GM18517 (cell line): ENCODE measurements around the gene COMMD1.
"Not testable (repeated sequence)": the region's sequence is repeated elsewhere in the genome, so short reads cannot be mapped to it uniquely, and the experiment has no call there.

Source experiments
- ATAC-seq: cut with Tn5 transposase; IDR thresholded peaks from one replicate; pipeline ENCODE4 v1.9.1; 2021; ENCODE audit warnings: mild to moderate bottlenecking, moderate library complexity; ENCODE audit not compliant: unreplicated experiment

COMMD1 gene

DNA sequence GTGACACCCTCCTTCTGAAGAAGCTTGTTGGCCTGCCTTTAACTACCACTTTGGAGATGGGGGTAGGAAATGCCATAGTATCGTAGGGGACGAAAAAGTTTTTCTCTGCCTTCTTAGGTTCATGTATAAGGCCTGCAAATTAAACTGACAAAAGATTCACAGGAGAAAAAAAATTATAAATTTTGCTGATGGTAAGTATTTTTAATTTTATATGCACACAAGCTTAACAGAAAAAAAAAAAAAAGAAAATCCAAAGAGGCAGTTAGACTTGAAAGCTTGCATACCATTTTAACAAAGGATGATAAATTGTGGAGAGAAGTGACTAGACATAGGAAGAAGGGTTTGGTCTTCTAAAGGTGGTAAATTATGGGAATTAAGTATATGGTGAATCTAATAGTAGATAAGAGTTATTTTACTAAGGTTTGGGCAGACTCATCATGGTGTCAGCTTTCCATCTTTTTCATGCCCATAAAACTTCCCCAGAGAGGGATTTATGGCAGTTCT is 227.9 kb downstream of the COMMD1 start:
- no peak for ATAC-seq

DNA sequence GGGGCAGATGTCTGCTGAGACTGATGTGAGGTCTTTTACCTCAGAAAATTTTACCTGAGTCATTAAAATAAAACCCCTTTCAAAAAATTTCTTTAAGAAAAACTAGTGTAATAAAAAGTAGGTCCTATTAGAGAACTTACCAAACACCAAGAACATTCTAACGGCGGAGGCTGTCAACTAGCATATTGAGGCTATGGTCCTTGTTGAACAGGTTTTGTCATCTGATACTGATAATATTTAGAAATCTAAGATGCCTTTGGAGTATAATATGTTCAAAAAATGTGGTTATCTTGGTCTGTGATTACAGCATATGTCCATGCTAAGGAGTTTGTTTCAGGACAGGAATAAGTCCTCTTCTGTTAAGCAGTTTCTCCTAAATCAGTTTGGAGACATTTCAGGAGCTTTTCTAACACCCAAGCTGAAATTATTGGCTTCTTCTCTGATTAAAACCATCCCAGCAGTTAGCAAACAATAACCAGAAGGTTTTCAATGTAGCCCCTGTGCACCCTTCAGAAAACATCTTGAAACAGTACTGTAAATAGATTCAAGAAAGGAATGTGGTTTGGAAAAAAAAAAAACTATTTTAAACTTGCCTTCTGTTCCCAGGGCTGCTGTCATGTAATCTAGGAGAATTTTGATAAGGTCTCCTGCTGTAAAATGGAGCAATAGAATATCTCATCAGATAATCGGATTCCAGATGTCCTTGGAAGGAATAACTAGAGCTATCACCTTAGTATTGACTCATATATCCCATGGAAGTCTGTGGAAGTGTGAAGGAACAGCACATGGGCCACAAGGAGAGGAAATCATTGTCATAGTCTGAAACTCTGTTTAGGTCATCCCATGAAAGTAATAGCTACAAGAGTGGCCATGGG is 231.7 kb downstream of the COMMD1 start:
- ATAC-seq: no peak

DNA sequence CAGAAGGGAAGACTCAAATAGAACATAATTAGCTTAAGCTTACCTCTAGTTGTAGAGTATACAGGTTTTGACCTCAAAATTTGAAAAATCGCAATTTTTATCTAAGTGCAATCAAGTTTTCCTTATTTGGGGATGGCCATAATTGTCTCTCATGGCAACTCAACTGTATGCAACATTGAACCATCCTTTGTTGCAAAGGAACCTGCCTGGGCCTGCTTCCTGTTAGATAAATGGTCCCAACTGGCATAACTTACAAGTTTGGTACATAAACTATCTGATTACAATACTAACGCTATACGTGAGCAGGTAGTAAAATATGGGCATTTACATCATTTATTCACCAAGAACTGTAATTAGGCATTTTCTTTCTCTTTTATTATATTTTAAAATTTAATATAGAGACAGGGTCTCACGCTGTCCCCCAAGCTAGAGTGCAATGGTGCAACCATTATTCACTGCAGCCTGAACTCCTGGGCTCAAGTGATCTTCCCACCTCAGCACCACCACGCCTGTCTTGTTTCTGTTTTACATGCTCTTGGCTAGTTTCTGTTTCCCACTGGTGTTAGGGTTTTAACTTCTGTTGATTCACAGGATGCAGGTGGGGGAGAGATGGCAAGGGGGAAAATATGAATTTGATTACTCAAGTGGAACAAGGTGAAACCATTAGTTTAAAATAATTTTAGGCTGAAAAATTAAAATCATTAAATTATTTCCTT is 235.1 kb downstream of the COMMD1 start:
- ATAC-seq: peak; percentile 57

DNA sequence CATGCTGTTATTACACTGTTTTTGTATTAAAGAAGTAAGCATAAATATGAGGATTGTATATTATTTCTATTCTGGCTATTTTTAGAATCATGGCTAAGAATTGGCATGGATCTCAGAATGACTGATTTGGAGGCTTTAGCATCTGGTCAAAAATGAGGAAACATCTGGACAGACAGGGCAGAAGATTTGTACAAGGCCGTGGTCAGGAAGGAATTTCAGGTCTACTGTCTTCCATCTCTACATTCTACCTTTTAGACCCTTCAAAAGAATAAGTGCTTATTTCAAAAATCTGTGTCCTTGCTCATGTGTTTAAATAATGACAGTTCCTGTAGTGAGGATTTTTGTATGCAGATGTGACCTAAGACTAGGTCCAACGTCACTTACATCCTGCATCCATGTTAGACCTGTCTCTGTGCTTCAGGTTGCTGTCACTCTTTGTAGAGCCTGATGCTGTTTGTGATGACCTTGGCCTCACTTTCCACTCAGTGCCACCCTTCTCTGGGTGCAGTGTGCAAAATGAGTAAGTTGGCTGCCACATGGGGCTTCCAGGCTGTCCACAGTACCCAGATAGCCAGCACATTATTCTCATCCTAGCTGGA is 235.8 kb downstream of the COMMD1 start:
- ATAC-seq: peak; percentile 31

DNA sequence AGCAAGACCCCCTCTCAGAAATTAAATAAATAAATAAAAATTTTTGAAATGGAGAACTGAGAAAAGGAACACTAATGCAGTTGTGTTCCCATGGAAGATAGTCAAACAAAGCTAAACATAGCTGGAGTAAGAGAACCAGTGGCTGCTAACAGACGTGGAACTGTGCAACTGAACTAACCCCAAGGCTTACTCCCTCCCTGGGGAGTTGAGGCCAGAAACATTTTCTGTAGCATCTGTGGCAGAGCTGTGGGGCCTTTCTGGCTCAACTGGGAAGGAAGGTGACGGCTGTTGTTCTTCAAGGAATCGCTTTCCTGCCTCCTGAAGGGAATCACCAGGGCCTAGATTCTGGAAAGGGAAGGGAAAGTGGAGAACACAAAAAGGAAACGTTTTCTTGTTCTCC is 236.6 kb downstream of the COMMD1 start:
- peak; percentile 39 for ATAC-seq

DNA sequence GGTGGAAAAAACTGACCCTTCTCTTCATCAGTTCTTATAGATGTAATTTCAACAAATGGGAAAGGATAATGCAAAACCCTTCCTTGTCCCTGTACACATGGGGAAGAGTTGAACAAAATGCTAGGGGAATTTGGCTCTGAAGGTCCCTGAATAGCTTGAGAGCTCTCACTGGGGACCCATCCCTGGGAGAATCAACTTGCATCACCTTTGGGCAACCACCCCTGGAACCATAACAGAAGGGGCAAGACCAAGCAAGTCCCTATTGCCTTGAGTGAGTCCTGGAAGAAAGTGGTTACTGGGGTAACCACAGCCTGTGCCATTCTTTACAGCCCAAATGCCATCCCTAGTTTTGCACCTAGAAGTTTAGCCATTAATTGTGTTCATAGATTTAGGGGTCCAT is 238.2 kb downstream of the COMMD1 start:
- ATAC-seq: no peak

DNA sequence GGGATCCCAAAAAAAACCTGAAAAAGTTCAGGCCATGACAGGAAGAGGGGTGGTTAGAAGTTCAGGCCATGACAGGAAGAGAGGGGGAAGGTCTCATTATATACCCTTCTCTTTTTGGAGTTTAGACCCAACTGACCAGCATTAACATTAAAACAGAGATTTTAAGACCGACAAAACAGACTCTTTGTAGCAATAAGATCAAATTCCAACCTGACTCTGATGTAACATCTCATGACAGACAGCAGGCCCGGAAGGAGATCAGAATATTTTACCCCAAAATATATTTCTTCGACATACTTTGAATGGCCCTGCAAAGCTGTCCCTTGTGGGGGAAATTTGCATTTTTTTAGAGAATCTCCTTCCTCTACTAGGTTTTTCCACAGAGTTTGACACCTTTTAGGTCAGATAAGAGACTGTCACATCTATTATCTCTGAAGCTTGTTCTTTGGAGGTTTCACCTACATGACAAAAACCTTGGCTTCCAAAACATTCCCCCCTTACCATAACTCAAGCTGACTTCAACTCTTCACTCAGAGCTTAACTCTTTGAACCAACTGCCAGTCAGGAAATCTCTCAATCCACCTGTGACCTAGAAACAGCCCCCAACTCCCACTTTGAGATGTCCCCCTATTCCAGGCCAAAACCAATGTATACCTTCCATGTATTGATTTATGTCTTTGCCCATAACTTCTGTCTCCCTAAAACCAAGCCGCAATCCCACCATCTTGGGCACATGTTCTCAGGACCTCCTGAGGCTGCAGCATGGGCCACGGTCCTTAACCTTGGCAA is 239.4 kb downstream of the COMMD1 start:
- no peak for ATAC-seq

DNA sequence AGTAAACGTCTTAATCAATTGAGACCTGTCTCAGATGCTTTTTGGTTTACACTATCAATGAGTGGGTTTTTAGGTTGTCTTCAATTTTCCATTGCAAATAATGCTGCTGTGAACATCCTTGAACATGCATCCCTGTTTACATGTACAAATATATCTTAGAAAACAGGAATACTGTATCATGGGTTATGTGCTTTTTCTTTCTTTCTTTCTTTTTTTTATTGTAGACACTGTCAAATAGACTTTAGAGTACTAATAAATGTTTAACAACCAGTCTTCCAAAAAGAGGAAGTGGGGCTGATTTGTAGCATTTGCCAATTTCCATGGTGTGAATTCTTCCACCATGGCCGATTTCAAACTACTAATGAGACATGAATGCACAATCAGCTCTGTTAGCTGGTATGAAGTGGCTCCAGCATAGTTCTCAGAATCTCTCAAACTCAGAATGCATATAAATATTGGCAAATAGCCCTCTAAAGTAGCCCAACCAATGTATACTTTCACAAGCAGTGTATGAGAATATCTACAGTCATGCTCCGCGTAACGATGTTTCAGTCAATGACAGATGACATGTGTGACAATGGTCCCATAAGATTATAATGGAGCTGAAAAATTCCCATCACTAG is 240.1 kb downstream of the COMMD1 start:
- peak; percentile 41 for ATAC-seq

DNA sequence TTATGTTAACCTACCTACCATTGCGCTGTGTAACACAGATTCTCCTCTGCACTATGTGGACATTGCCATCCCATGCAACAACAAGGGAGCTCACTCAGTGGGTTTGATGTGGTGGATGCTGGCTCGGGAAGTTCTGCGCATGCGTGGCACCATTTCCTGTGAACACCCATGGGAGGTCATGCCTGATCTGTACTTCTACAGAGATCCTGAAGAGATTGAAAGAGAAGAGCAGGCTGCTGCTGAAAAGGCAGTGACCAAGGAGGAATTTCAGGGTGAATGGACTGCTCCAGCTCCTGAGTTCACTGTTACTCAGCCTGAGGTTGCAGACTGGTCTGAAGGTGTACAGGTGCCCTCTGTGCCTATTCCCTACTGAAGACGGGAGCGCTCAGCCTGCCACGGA is 241.3 kb downstream of the COMMD1 start:
- ATAC-seq: not testable (repeated sequence)

DNA sequence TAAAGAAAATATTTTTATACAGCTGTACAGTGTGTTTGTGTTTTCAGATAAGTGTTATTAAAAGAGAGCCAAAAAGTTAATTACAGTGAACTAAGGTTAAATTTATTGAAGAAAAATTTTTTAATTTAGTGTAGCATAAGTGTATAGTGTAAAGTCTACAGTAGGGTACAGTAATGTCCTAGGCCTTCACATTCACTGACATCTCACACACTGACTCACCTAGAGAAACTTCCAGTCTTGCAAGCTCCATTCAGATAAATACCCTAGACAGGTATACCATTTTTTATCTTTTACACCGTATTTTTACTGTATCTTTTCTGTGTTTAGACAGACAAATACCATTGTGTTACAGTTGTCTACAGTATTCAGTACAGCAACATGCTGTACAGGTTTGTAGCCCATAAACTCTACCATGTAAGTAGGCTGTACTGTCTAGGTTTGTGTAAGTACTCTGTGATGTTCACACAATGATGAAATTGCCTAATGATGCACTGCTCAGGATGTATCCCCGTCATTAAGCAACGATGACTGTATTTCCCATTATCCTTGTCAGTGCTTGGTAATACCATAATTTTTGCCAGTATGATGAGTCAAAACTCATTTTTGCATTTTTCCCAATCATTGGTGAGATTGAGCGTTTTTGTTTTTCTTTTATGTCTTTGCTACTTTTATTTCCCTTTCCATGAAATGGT is 242.3 kb downstream of the COMMD1 start:
- no peak for ATAC-seq

DNA sequence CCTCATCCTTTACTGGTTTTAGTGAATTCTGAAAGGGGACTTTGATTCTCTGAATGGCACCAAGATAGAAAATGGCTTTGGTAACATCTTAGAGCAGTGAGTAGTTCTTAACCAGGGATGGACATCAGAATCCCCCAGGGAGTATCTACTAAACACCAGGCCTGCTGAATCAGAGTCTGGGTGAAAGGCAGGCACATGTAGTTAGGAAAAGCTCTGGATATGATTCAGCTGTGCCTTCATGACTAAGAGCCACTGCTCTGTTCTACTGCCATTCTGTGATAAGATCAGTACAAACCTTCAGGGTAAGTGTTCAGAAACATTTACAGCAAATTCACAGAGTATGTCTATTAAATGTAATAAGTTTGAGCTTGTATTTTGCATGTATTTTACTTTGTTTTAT is 244.2 kb downstream of the COMMD1 start:
- no peak for ATAC-seq

DNA sequence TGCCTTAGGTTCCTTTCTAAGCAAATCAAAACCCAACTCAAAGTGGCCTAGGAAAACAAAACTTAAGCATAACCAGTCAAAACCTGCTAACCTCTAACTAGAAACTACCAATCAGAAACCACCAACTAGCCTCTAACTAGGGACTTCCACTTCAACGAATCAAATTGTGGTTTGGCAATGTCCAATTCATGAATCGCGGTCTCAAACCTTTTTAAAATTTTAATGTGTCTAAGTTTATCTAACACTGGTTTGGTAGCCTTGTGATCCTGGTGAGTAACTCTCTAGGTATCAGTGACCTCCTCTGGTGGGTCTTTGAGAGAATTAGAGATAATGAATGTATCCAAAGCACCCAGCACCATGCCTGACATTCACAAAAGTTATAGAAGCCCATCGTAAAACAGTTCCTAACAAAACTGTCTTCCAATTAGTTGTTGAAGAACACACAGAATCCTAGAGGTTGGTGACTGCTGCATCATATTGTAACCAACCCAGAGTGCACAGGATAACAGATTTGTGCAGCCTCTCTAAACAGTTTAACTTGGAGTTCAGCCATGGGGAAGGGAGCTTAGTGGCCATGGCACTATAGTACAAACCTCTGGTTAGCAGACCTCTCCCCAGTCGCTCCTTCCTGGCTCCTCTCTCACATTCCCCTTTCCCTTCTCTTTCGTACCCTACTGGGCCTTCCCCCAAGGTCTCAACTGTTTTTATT is 245.3 kb downstream of the COMMD1 start:
- no peak for ATAC-seq

DNA sequence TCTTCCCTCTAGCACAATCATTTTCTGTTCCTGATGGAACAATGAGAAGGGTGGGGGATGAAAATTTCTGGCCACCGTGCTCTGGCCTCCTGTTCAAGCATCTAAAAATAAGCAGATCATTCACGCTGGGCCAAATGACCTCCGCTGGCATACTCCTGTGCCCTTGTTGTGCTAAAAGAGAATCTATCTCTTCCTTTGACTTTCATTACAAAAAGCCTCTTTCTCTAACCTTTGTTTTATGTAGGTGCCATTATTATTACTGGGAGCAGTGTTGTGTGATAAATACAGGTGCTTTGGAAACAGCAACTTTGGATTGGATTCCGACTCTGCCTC is 245.8 kb downstream of the COMMD1 start:
- no peak for ATAC-seq

DNA sequence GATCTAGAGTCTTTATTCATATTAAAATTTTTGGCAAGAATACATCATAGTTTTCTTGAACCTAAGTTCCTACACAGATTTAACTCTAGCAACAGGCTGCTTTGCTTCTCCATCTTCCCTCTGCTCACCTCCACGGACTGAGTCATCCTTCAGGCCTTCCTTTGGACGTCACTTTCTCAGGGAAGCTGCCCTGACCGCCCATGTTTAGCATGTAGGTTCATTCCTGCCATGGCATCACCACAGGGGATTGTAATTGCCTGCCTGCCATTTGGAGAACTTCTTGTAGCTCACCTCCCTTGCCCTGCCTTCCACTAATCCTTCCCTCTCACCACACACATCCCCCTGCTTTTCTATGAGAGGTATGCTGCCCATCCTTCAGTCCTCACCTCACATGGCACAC is 246.5 kb downstream of the COMMD1 start:
- ATAC-seq: no peak

DNA sequence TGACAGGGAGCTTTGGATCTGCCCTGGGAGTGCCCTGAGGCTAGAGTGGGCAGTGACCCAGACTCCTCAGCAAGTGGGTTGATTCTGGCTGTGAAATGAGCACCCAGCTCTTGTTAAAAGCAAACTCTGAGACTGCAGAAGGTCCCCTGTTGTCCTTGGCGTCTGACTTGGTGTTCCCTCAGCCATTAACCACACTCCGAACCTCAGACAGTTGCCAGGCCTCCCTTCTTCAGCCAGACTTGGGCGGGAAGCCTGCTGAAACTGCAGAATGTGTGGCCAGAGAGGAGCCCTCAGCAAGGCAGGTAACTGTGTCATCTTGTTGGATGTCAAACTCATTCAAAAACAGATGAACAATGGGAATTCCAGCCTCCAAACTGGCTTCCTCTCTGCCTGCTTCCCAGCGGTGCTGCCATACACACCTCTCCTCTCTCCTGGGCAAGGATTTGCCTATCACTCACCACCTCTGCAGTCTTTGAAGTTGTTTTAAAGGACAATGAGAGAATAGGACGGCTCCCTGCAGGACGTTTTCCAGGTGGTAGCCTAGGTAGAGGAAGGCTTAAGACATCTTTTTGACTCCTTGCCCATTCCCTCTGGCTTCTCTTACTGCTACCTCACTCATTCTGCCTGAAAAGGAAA is 251.5 kb downstream of the COMMD1 start:
- ATAC-seq: no peak

DNA sequence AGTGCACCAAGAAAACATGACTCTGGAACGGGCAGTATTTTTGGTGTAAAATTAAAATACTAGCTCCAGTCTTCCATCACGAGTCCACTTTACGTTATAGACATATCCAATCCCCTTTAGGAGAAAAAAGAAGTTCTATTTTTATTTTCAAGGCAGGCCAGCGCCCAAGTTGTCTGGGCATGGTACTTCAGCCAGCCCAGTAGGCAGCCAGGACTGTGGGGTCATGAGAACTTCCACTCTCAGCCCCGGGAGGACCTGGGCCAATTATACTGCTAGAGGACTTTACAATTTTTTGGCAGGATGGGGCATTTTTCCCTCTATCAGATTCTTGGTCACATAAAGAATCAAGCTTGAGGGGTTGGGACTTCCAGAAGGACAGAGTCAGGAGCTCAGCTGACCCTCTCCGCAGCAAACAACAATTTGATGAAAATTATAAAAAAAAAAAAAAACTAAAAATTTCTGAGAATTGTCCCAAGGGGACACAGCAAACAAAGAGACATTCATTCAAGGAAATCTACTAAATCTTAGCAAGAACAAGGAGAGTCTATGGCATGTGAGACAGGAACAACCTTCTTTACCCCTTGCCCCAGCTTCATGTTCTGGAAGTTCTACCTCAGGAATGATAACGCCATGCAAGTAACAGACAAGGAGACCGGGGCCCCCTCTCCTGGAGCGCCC is 253.1 kb downstream of the COMMD1 start:
- ATAC-seq: no peak

DNA sequence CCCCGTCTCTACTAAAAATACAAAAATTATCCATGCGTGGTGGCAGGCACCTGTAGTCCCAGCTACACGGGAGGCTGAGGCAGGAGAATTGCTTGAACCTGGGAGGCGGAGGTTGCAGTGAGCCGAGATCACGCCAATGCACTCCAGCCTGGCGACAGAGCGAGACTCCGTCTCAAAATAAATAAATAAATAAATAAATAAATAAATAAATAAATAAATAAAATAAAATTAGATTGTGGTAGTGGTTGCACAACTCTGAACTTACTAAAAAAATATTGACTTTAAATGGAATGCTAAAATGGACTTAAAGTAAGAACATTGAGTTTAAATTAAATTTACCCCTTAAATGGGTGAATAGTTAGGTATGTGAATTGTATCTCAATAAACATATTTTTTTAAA is 255.2 kb downstream of the COMMD1 start:
- not testable (repeated sequence) for ATAC-seq

DNA sequence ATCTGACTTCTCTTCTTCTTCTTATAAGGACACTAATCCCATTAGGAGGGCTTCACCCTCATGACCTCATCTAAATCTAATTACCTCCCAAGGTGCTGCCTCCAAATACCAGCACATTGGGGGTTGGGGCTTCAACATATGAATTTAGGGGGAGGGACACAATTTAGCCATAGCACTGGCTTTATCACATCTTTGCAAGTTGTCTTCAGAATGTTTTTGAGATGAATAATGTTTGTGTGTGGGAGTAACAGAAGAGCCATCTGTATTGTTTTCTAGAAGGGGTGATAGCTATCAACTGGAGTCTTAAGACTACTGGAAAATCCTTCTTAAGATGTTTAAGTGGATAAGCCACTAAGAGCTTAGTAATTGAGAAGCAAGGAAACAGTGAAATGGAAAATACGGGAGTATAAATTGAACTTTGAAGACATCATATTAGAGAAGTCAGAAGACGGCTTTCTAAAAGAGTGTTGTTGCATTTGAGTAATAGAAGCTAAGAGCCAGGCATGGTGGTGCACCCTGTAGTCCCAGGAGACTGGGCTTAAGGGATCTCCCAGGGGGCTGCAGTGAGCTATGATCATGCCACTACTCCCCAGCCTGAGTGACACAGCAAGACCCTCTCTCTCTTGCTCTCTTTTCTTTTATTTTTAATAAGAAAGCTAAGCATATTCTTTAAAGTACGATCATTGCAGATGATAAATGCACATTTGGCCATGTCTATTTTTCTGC is 257.8 kb downstream of the COMMD1 start:
- ATAC-seq: no peak
